Measurements from ENCODE around the gene NLRP3. TPM values are rescaled to one million over a fixed set of nuclear protein-coding genes. Genes with fewer than 3 reads are reported as not detected.

NLRP3 gene
- total and polyA plus RNA-seq, 2 experiments from 2014 or later, result 0.42 TPM; not detected in 1

DNA sequence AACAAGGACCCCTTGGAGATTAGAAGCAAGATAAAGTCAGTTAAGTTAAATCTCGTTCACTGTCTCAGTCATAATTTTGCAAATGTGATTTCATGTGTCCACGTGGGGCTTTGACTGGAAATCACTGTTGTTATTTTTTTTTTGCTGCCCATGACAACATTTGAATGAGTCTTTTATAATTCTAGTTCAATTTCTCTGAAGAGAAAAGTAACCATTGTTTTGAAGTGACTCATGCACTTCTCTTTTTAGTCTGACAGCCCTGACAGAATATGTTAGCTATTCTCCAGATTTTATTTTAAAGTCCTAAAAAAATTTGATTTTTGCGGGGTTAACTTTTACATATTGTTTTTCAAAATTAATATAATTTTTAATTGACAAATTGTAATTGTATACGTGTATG, 30.7 kb upstream of the NLRP3 start:
- H3K27me3 Mint-ChIP-seq (ENCODE audit: insufficient read depth, low read depth, poor library complexity), result peaks cover 13% of the 10 kb centered on the region
- Histone ChIP-seq H4K20me1 (replicated peaks; ENCODE audit: insufficient read depth) (no peaks in the 10 kb centered on the region), H3K9me2 (ENCODE audit: insufficient read depth) (0 out of 2 replicates have a peak, but pooled peaks cover 3% of the 10 kb centered on the region), H3K4me1 (ENCODE audit: insufficient read depth) (peaks cover 17% of the 10 kb centered on the region), H3K4me3 (no peak overlapping the region), H3K27me3 (ENCODE audit: insufficient read depth) (no peaks in the 10 kb centered on the region), H3K27ac (ENCODE audit: low read depth) (no peak overlapping the region), H3F3A (replicated peaks; ENCODE audit: low read depth) (0 out of 2 replicates have a peak, but pooled peaks cover 5% of the 10 kb centered on the region), H3K36me3 (ENCODE audit: insufficient read depth) (no peaks in the 10 kb centered on the region), H3K79me2 (replicated peaks; ENCODE audit: insufficient read depth) (no peaks in the 10 kb centered on the region), H3K4me2 (no peak overlapping the region), H2AFZ (no peak overlapping the region)
- ATAC-seq (no peak), DNase-seq (ENCODE audit: low spot score) (no peak)
- H3K4me3 Mint-ChIP-seq, result no peak overlapping the region
- peaks cover 25% of the 10 kb centered on the region for H3K4me1 Mint-ChIP-seq
- peaks cover 41% of the 10 kb centered on the region for H3K9me3 Mint-ChIP-seq
- H3K27ac Mint-ChIP-seq, result no peak overlapping the region
- TF ChIP-seq EZH2phosphoT487 (IDR thresholded peaks at IDR 0.05; ENCODE audit: unreplicated experiment) (no peak), STAT1 (IDR thresholded peaks at IDR 0.05; ENCODE audit: unreplicated experiment) (no peak), EZH2 (IDR thresholded peaks at IDR 0.05; ENCODE audit: low read depth, unreplicated experiment) (no peak), ZNF331 (CRISPR knock-in tag; IDR thresholded peaks at IDR 0.05; ENCODE audit: low read depth) (no peak), JUNB (IDR thresholded peaks at IDR 0.05; ENCODE audit: unreplicated experiment) (no peak), POLR2AphosphoS5 (IDR thresholded peaks at IDR 0.05; ENCODE audit: low read depth) (no peak), CREB1 (CRISPR knock-in tag; IDR thresholded peaks at IDR 0.05; ENCODE audit: low read depth) (no peak), NANOG (IDR thresholded peaks at IDR 0.05; ENCODE audit: borderline replicate concordance) (no peak), ZNF114 (CRISPR knock-in tag; IDR thresholded peaks at IDR 0.05) (no peak)
- TF ChIP-seq, protein P1, sequence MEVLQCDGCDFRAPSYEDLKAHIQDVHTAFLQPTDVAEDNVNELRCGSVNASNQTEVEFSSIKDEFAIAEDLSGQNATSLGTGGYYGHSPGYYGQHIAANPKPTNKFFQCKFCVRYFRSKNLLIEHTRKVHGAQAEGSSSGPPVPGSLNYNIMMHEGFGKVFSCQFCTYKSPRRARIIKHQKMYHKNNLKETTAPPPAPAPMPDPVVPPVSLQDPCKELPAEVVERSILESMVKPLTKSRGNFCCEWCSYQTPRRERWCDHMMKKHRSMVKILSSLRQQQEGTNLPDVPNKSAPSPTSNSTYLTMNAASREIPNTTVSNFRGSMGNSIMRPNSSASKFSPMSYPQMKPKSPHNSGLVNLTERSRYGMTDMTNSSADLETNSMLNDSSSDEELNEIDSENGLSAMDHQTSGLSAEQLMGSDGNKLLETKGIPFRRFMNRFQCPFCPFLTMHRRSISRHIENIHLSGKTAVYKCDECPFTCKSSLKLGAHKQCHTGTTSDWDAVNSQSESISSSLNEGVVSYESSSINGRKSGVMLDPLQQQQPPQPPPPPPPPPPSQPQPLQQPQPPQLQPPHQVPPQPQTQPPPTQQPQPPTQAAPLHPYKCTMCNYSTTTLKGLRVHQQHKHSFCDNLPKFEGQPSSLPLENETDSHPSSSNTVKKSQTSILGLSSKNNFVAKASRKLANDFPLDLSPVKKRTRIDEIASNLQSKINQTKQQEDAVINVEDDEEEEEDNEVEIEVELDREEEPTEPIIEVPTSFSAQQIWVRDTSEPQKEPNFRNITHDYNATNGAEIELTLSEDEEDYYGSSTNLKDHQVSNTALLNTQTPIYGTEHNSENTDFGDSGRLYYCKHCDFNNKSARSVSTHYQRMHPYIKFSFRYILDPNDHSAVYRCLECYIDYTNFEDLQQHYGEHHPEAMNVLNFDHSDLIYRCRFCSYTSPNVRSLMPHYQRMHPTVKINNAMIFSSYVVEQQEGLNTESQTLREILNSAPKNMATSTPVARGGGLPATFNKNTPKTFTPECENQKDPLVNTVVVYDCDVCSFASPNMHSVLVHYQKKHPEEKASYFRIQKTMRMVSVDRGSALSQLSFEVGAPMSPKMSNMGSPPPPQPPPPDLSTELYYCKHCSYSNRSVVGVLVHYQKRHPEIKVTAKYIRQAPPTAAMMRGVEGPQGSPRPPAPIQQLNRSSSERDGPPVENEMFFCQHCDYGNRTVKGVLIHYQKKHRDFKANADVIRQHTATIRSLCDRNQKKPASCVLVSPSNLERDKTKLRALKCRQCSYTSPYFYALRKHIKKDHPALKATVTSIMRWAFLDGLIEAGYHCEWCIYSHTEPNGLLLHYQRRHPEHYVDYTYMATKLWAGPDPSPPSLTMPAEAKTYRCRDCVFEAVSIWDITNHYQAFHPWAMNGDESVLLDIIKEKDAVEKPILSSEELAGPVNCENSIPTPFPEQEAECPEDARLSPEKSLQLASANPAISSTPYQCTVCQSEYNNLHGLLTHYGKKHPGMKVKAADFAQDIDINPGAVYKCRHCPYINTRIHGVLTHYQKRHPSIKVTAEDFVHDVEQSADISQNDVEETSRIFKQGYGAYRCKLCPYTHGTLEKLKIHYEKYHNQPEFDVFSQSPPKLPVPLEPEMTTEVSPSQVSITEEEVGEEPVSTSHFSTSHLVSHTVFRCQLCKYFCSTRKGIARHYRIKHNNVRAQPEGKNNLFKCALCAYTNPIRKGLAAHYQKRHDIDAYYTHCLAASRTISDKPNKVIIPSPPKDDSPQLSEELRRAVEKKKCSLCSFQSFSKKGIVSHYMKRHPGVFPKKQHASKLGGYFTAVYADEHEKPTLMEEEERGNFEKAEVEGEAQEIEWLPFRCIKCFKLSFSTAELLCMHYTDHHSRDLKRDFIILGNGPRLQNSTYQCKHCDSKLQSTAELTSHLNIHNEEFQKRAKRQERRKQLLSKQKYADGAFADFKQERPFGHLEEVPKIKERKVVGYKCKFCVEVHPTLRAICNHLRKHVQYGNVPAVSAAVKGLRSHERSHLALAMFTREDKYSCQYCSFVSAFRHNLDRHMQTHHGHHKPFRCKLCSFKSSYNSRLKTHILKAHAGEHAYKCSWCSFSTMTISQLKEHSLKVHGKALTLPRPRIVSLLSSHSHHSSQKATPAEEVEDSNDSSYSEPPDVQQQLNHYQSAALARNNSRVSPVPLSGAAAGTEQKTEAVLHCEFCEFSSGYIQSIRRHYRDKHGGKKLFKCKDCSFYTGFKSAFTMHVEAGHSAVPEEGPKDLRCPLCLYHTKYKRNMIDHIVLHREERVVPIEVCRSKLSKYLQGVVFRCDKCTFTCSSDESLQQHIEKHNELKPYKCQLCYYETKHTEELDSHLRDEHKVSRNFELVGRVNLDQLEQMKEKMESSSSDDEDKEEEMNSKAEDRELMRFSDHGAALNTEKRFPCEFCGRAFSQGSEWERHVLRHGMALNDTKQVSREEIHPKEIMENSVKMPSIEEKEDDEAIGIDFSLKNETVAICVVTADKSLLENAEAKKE (CRISPR knock-in tag; IDR thresholded peaks at IDR 0.05), result no peak
- TF ChIP-seq, protein P2, sequence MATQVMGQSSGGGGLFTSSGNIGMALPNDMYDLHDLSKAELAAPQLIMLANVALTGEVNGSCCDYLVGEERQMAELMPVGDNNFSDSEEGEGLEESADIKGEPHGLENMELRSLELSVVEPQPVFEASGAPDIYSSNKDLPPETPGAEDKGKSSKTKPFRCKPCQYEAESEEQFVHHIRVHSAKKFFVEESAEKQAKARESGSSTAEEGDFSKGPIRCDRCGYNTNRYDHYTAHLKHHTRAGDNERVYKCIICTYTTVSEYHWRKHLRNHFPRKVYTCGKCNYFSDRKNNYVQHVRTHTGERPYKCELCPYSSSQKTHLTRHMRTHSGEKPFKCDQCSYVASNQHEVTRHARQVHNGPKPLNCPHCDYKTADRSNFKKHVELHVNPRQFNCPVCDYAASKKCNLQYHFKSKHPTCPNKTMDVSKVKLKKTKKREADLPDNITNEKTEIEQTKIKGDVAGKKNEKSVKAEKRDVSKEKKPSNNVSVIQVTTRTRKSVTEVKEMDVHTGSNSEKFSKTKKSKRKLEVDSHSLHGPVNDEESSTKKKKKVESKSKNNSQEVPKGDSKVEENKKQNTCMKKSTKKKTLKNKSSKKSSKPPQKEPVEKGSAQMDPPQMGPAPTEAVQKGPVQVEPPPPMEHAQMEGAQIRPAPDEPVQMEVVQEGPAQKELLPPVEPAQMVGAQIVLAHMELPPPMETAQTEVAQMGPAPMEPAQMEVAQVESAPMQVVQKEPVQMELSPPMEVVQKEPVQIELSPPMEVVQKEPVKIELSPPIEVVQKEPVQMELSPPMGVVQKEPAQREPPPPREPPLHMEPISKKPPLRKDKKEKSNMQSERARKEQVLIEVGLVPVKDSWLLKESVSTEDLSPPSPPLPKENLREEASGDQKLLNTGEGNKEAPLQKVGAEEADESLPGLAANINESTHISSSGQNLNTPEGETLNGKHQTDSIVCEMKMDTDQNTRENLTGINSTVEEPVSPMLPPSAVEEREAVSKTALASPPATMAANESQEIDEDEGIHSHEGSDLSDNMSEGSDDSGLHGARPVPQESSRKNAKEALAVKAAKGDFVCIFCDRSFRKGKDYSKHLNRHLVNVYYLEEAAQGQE (IDR thresholded peaks at IDR 0.05; ENCODE audit: unreplicated experiment), result no peak
- TF ChIP-seq, protein P3, sequence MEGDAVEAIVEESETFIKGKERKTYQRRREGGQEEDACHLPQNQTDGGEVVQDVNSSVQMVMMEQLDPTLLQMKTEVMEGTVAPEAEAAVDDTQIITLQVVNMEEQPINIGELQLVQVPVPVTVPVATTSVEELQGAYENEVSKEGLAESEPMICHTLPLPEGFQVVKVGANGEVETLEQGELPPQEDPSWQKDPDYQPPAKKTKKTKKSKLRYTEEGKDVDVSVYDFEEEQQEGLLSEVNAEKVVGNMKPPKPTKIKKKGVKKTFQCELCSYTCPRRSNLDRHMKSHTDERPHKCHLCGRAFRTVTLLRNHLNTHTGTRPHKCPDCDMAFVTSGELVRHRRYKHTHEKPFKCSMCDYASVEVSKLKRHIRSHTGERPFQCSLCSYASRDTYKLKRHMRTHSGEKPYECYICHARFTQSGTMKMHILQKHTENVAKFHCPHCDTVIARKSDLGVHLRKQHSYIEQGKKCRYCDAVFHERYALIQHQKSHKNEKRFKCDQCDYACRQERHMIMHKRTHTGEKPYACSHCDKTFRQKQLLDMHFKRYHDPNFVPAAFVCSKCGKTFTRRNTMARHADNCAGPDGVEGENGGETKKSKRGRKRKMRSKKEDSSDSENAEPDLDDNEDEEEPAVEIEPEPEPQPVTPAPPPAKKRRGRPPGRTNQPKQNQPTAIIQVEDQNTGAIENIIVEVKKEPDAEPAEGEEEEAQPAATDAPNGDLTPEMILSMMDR (conservative IDR thresholded peaks at IDR 0.05; ENCODE audit: low read depth in 2 of 2), result no peak
- TF ChIP-seq, protein P4, sequence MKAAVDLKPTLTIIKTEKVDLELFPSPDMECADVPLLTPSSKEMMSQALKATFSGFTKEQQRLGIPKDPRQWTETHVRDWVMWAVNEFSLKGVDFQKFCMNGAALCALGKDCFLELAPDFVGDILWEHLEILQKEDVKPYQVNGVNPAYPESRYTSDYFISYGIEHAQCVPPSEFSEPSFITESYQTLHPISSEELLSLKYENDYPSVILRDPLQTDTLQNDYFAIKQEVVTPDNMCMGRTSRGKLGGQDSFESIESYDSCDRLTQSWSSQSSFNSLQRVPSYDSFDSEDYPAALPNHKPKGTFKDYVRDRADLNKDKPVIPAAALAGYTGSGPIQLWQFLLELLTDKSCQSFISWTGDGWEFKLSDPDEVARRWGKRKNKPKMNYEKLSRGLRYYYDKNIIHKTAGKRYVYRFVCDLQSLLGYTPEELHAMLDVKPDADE (IDR thresholded peaks at IDR 0.05), result no peak
- H3K36me3 Mint-ChIP-seq (ENCODE audit: low read depth), result peaks cover 32% of the 10 kb centered on the region
